HCT116 (cell line): Measurements from ENCODE around the gene RNH1.

Experiments
- JUND ChIP-seq: IDR thresholded peaks from 2 replicates; pipeline ENCODE4 v1.6.1; 2012
- MAX ChIP-seq: IDR thresholded peaks from 2 replicates; pipeline ENCODE4 v1.6.1; 2012

GRCh38 chr11:515131-515530 is 8.1 kb upstream of the RNH1 start:
- TF ChIP-seq JUND (no peak), MAX (no peak)
